ENCODE data around the gene NLRP11. TPM values are rescaled to one million over a fixed set of nuclear protein-coding genes. Genes with fewer than 3 reads are reported as not detected.

NLRP11 gene
- polyA plus RNA-seq, 3 donors = not detected

GRCh38 chr19:55838906-55839305, 7.1 kb upstream of the NLRP11 start:
- Histone ChIP-seq H3K27me3 (ENCODE audit: control insufficient read depth in 2 of 2, insufficient read depth in 2 of 2, low read length in 2 of 2) (no peaks in the 10 kb centered on the region), H3K79me2 (ENCODE audit: insufficient read depth, low read length) (no peaks in the 10 kb centered on the region), H3K27ac (ENCODE audit: low read depth in 1 of 2, low read length in 2 of 2) (no peak overlapping the region), H3K4me2 (replicated peaks; ENCODE audit: extremely low read depth, low read length, poor library complexity, severe bottlenecking) (no peak overlapping the region), H2AFZ (ENCODE audit: insufficient read depth, low read depth, low read length, poor library complexity, severe bottlenecking) (no peak overlapping the region), H3K9ac (ENCODE audit: insufficient read depth, low read length, poor library complexity, severe bottlenecking) (no peak overlapping the region), H4K20me1 (ENCODE audit: insufficient read depth, low read length) (no peaks in the 10 kb centered on the region), H3K36me3 (replicated peaks in 1 of 2; ENCODE audit: control insufficient read depth in 1 of 2, insufficient read depth in 2 of 2, low read length in 2 of 2) (no peaks in the 10 kb centered on the region), H3K9me3 (replicated peaks in 1 of 2; ENCODE audit: control insufficient read depth in 1 of 2, insufficient read depth in 1 of 2, low read length in 2 of 2) (peaks cover 20 to 27% of the 10 kb centered on the region in 2 donors), H3K4me3 (replicated peaks in 1 of 3; ENCODE audit: low read depth in 2 of 3, low read length in 3 of 3) (no peak overlapping the region), H3K4me1 (ENCODE audit: control insufficient read depth in 1 of 2, insufficient read depth in 2 of 2, low read length in 2 of 2) (no peaks in the 10 kb centered on the region)
- TF ChIP-seq CTCF (IDR thresholded peaks at IDR 0.05) = no peak
- WGBS (ENCODE audit: insufficient coverage) = 80% methylated on average over 1 of the region's 4 CpGs
- Mint-ChIP-seq H3K4me1 (no peaks in the 10 kb centered on the region), H3K27me3 (ENCODE audit: low read depth in 3 of 3) (peaks cover 0 to 3% (median 0%) of the 10 kb centered on the region in 3 donors), H3K27ac (no peak overlapping the region), H3K9me3 (peaks cover 18 to 55% (median 40%) of the 10 kb centered on the region in 7 donors), H3K4me3 (no peak overlapping the region), H3K36me3 (no peaks in the 10 kb centered on the region)
- intact Hi-C loops (cut with micrococcal nuclease) = no loop called here
- no peak for DNase-seq

GRCh38 chr19:55838251-55838650, 6.5 kb upstream of the NLRP11 start:
- Mint-ChIP-seq H3K27ac (no peak overlapping the region), H3K36me3 (no peaks in the 10 kb centered on the region), H3K27me3 (ENCODE audit: low read depth in 3 of 3) (peaks cover 0 to 3% (median 0%) of the 10 kb centered on the region in 3 donors), H3K9me3 (peaks cover 16 to 52% (median 40%) of the 10 kb centered on the region in 7 donors), H3K4me1 (no peaks in the 10 kb centered on the region), H3K4me3 (no peak overlapping the region)
- peaks cover 20 to 25% of the 10 kb centered on the region in 2 donors for H3K9me3 ChIP-seq (replicated peaks in 1 of 2; ENCODE audit: control insufficient read depth in 1 of 2, insufficient read depth in 1 of 2, low read length in 2 of 2)
- no peak for DNase-seq
- no peaks in the 10 kb centered on the region for H3K36me3 ChIP-seq (replicated peaks in 1 of 2; ENCODE audit: control insufficient read depth in 1 of 2, insufficient read depth in 2 of 2, low read length in 2 of 2)
- no peak overlapping the region for H3K27ac ChIP-seq (ENCODE audit: low read depth in 1 of 2, low read length in 2 of 2)
- no peak for TF ChIP-seq CTCF (IDR thresholded peaks at IDR 0.05)
- intact Hi-C loops (cut with micrococcal nuclease) = no loop called here
- no peaks in the 10 kb centered on the region for H3K79me2 ChIP-seq (ENCODE audit: insufficient read depth, low read length)
- H3K4me2 ChIP-seq (replicated peaks; ENCODE audit: extremely low read depth, low read length, poor library complexity, severe bottlenecking) = no peak overlapping the region
- WGBS (ENCODE audit: insufficient coverage) = 85% methylated on average over 1 of the region's 3 CpGs
- H3K27me3 ChIP-seq (ENCODE audit: control insufficient read depth in 2 of 2, insufficient read depth in 2 of 2, low read length in 2 of 2) = no peaks in the 10 kb centered on the region
- H4K20me1 ChIP-seq (ENCODE audit: insufficient read depth, low read length) = no peaks in the 10 kb centered on the region
- no peak overlapping the region for H3K4me3 ChIP-seq (replicated peaks in 1 of 3; ENCODE audit: low read depth in 2 of 3, low read length in 3 of 3)
- no peak overlapping the region for H3K9ac ChIP-seq (ENCODE audit: insufficient read depth, low read length, poor library complexity, severe bottlenecking)
- no peak overlapping the region for H2AFZ ChIP-seq (ENCODE audit: insufficient read depth, low read depth, low read length, poor library complexity, severe bottlenecking)
- no peaks in the 10 kb centered on the region for H3K4me1 ChIP-seq (ENCODE audit: control insufficient read depth in 1 of 2, insufficient read depth in 2 of 2, low read length in 2 of 2)
